ENCODE results near the gene B4GALNT1. TPM values are rescaled to one million over a fixed set of nuclear protein-coding genes. Genes with fewer than 3 reads are reported as not detected.

Gene B4GALNT1
- polyA plus RNA-seq, 1 donor from 2014 or later: 99.9 TPM

- H3K4me3 ChIP-seq (ENCODE audit: low read length): peak overlapping the region; percentile 74
- H3K9me2 ChIP-seq (ENCODE audit: insufficient read depth, low read length): no peaks in the 10 kb centered on the region
- peaks cover 13% of the 10 kb centered on the region for H3K27me3 ChIP-seq (ENCODE audit: insufficient read depth, low read depth, low read length)
- no peak overlapping the region for H3K27ac ChIP-seq (ENCODE audit: low read length)
- TF ChIP-seq SMC3 (conservative IDR thresholded peaks at IDR 0.05; ENCODE audit: poor library complexity) (no peak), EP300 (conservative IDR thresholded peaks at IDR 0.05; ENCODE audit: poor library complexity, severe bottlenecking) (no peak), TAF1 (IDR thresholded peaks at IDR 0.05; ENCODE audit: low read depth) (no peak), RAD21 (conservative IDR thresholded peaks at IDR 0.05) (no peak), EZH2 (IDR thresholded peaks at IDR 0.05; ENCODE audit: borderline replicate concordance, insufficient read depth, low read length, poor library complexity, severe bottlenecking) (no peak), POLR2AphosphoS5 (IDR thresholded peaks at IDR 0.05) (no peak)
- H3K9me3 ChIP-seq (ENCODE audit: low read length): no peaks in the 10 kb centered on the region
- no peaks in the 10 kb centered on the region for H3K36me3 ChIP-seq (ENCODE audit: insufficient read depth, low read length)
- no peaks in the 10 kb centered on the region for H3F3A ChIP-seq (ENCODE audit: insufficient read depth, low read length, poor library complexity, severe bottlenecking)
- H3K4me2 ChIP-seq (ENCODE audit: low read length): peak overlapping the region; percentile 61
- H4K20me1 ChIP-seq (ENCODE audit: insufficient read depth): no peaks in the 10 kb centered on the region
- no peak overlapping the region for H3K9ac ChIP-seq (ENCODE audit: low read length)
- no peak overlapping the region for H2AFZ ChIP-seq (ENCODE audit: low read depth, low read length)
- peaks cover 19% of the 10 kb centered on the region for H3K79me2 ChIP-seq (replicated peaks; ENCODE audit: insufficient read depth, low read length)
Observed at GRCh38 chr12:57606399-57606798, 26.6 kb downstream of the B4GALNT1 start.

GRCh38 chr12:57605811-57606311, 27.1 kb downstream of the B4GALNT1 start:
- H3K4me3 ChIP-seq (ENCODE audit: low read length): peak overlapping the region; percentile 74
- no peaks in the 10 kb centered on the region for H3K9me3 ChIP-seq (ENCODE audit: low read length)
- H3K36me3 ChIP-seq (ENCODE audit: insufficient read depth, low read length): no peaks in the 10 kb centered on the region
- no peaks in the 10 kb centered on the region for H3F3A ChIP-seq (ENCODE audit: insufficient read depth, low read length, poor library complexity, severe bottlenecking)
- H3K4me2 ChIP-seq (ENCODE audit: low read length): peak overlapping the region; percentile 61
- peaks cover 19% of the 10 kb centered on the region for H3K79me2 ChIP-seq (replicated peaks; ENCODE audit: insufficient read depth, low read length)
- no peak for TF ChIP-seq SMC3 (conservative IDR thresholded peaks at IDR 0.05; ENCODE audit: poor library complexity)
- no peak for TF ChIP-seq REST (IDR thresholded peaks at IDR 0.05; ENCODE audit: borderline replicate concordance)
- TF ChIP-seq EZH2 (IDR thresholded peaks at IDR 0.05; ENCODE audit: borderline replicate concordance, insufficient read depth, low read length, poor library complexity, severe bottlenecking): no peak
- TF ChIP-seq MXI1 (conservative IDR thresholded peaks at IDR 0.05; ENCODE audit: poor library complexity, severe bottlenecking): no peak
- TF ChIP-seq TAF1 (IDR thresholded peaks at IDR 0.05; ENCODE audit: low read depth): no peak
- H4K20me1 ChIP-seq (ENCODE audit: insufficient read depth): no peaks in the 10 kb centered on the region
- peak overlapping the region; percentile 78 for H3K27ac ChIP-seq (ENCODE audit: low read length)
- H3K27me3 ChIP-seq (ENCODE audit: insufficient read depth, low read depth, low read length): peaks cover 8% of the 10 kb centered on the region
- H3K9ac ChIP-seq (ENCODE audit: low read length): peak overlapping the region; percentile 90
- H3K9me2 ChIP-seq (ENCODE audit: insufficient read depth, low read length): no peaks in the 10 kb centered on the region
- H2AFZ ChIP-seq (ENCODE audit: low read depth, low read length): no peak overlapping the region

GRCh38 chr12:57604992-57605810, 27.8 kb downstream of the B4GALNT1 start:
- Histone ChIP-seq H2AFZ (ENCODE audit: low read depth, low read length) (peak overlapping the region; percentile 67), H3K27ac (ENCODE audit: low read length) (peak overlapping the region; percentile 78)
- TF ChIP-seq EZH2 (IDR thresholded peaks at IDR 0.05; ENCODE audit: borderline replicate concordance, insufficient read depth, low read length, poor library complexity, severe bottlenecking): no peak
- no peak for TF ChIP-seq SMC3 (conservative IDR thresholded peaks at IDR 0.05; ENCODE audit: poor library complexity)
- TF ChIP-seq POLR2AphosphoS5 (IDR thresholded peaks at IDR 0.05): no peak
- no peak for TF ChIP-seq RAD21 (conservative IDR thresholded peaks at IDR 0.05)
- TF ChIP-seq TAF1 (IDR thresholded peaks at IDR 0.05; ENCODE audit: low read depth): no peak
- TF ChIP-seq REST (IDR thresholded peaks at IDR 0.05; ENCODE audit: borderline replicate concordance): no peak
- TF ChIP-seq EP300 (conservative IDR thresholded peaks at IDR 0.05; ENCODE audit: poor library complexity, severe bottlenecking): no peak
- no peak for TF ChIP-seq MXI1 (conservative IDR thresholded peaks at IDR 0.05; ENCODE audit: poor library complexity, severe bottlenecking)
- no peak for TF ChIP-seq CTCF (IDR thresholded peaks at IDR 0.05; ENCODE audit: poor library complexity, severe bottlenecking)

More at GRCh38 chr12:57604992-57605810, 27.8 kb downstream of the B4GALNT1 start:
- H3K9ac ChIP-seq (ENCODE audit: low read length): peak overlapping the region; percentile 90
- H3K27me3 ChIP-seq (ENCODE audit: insufficient read depth, low read depth, low read length): peaks cover 1% of the 10 kb centered on the region
- H3K9me3 ChIP-seq (ENCODE audit: low read length): no peaks in the 10 kb centered on the region
- no peaks in the 10 kb centered on the region for H4K20me1 ChIP-seq (ENCODE audit: insufficient read depth)
- no peaks in the 10 kb centered on the region for H3K36me3 ChIP-seq (ENCODE audit: insufficient read depth, low read length)
- H3K4me3 ChIP-seq (ENCODE audit: low read length): peak overlapping the region; percentile 74
- peaks cover 19% of the 10 kb centered on the region for H3K79me2 ChIP-seq (replicated peaks; ENCODE audit: insufficient read depth, low read length)
- H3F3A ChIP-seq (ENCODE audit: insufficient read depth, low read length, poor library complexity, severe bottlenecking): no peaks in the 10 kb centered on the region
- no peaks in the 10 kb centered on the region for H3K9me2 ChIP-seq (ENCODE audit: insufficient read depth, low read length)
- peak overlapping the region; percentile 61 for H3K4me2 ChIP-seq (ENCODE audit: low read length)

Measured in neural cell (in vitro differentiated cells).